ENCODE results near the gene MXD3. TPM values are rescaled to one million over a fixed set of nuclear protein-coding genes. Genes with fewer than 3 reads are reported as not detected.

Gene MXD3
- polyA plus RNA-seq, 2 of the 4 experiments (the other 2 are of a cell fraction), result 5.3 to 16.9 TPM

DNA sequence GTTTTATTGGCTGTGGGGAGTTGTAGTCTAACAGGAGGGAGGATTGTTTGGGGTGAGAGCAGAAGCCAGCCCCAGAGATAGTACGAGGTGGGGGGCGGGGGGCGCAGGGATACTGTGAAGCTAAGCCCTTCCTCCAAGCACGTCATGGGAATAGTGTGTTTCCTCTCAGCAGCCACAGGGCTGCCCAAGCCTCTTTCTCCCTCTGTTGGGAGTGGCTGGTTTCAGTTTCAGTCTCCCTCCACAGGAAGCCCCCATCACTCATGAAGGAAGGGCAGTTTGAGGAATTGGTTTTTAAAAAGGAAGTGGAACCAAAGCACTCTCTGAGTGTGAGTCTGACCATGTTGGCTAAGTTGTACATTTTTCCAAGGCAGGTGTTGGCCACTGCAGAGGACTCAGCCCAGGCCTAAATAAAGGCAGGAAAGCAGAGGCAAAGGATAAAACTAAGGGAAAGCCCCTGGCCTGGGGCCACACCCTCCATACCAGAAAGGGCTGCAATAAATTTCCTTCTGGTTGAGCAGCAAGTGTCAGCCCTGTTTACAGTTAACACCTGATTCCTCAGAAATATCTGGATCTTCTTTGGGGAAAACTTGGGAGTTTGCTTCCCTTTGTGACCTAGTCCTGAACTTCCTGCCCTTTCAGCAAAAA, 11.3 kb downstream of the MXD3 start:
- ATAC-seq (peak; percentile 23 to 28; a peak in 3 of 6 replicates), DNase-seq (ENCODE audit: low read depth in 1 of 2, low spot score in 1 of 2) (no peak), FAIRE-seq (no peak)
- WGBS (ENCODE audit: missing lambda C conversion rate), result 69% methylated on average over 4 of the region's 4 CpGs
- ChIA-PET CTCF (interaction anchor here (1.5 to 4.6 kb wide), 4 partner anchors 9 to 187 kb away, joined by 6 to 28 read pairs (median 19); no protein-coding TSS in a partner anchor), POLR2A (no interaction called here)
- Histone ChIP-seq H3K4me3 (no peak overlapping the region), H3K9me3 (no peaks in the 10 kb centered on the region), H3K4me1 (peaks cover 34% of the 10 kb centered on the region), H3K27ac (no peak overlapping the region), H3K4me2 (no peak overlapping the region)
- no peak for TF ChIP-seq HES2 (IDR thresholded peaks at IDR 0.05)
- TF ChIP-seq MAFK (IDR thresholded peaks at IDR 0.05; ENCODE audit: partially characterized antibody), result peak; percentile 16

GRCh38 chr5:177299697-177300096, 12.0 kb downstream of the MXD3 start:
- Histone ChIP-seq H3K9me3 (no peaks in the 10 kb centered on the region), H3K4me2 (no peak overlapping the region), H3K4me1 (peaks cover 28% of the 10 kb centered on the region), H3K4me3 (no peak overlapping the region), H3K27ac (no peak overlapping the region)
- no peak for FAIRE-seq
- ChIA-PET CTCF (interaction anchor here (1.0 to 3.5 kb wide), 5 partner anchors 8 to 202 kb away, joined by 3 to 28 read pairs (median 5); no protein-coding TSS in a partner anchor), POLR2A (no interaction called here)
- no peak for DNase-seq (ENCODE audit: low read depth in 1 of 2, low spot score in 1 of 2)
- no peak for TF ChIP-seq HDAC2 (IDR thresholded peaks at IDR 0.05)
- no peak for TF ChIP-seq MYC (IDR thresholded peaks at IDR 0.05; ENCODE audit: borderline replicate concordance, low read length)
- TF ChIP-seq ZSCAN20 (CRISPR knock-in tag; IDR thresholded peaks at IDR 0.05), result no peak
- TF ChIP-seq EP300 (IDR thresholded peaks at IDR 0.05), result no peak
- TF ChIP-seq POLR2AphosphoS2 (conservative IDR thresholded peaks at IDR 0.05; ENCODE audit: low read length), result no peak
- no peak for TF ChIP-seq SMC3 (IDR thresholded peaks at IDR 0.05)
- no peak for TF ChIP-seq ELK1 (IDR thresholded peaks at IDR 0.05; ENCODE audit: low read depth, low read length)
- TF ChIP-seq ZC3H11A (IDR thresholded peaks at IDR 0.05), result no peak
- TF ChIP-seq CEBPB (IDR thresholded peaks at IDR 0.05), result no peak
- no peak for TF ChIP-seq ZFP36 (IDR thresholded peaks at IDR 0.05; ENCODE audit: borderline replicate concordance, partially characterized antibody)
- no peak for TF ChIP-seq NPAS2 (CRISPR knock-in tag; IDR thresholded peaks at IDR 0.05; ENCODE audit: borderline replicate concordance)
- TF ChIP-seq ESRRA (IDR thresholded peaks at IDR 0.05; ENCODE audit: borderline replicate concordance, low read length), result no peak
- no peak for ATAC-seq
- WGBS (ENCODE audit: missing lambda C conversion rate), result 89% methylated on average over 9 of the region's 9 CpGs

DNA sequence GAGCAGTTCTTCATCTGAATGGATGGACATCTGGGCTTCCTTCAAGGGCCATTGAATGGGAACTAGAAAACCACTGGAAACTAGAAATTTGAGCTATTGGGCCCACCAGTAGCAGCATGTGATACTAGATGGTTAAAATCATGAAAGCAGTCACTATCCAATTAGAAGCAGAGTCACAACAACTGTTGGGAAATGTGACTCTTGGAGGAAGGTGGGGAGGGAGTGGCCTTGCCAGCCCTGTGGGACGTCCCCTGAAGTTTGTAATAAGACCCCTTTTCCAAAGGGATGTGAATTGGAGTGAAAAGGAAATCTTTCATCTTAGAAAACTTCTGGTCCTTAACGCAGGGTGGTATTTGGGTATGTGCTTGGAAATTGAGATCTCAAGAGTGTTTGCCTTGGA, 13.8 kb downstream of the MXD3 start:
- FAIRE-seq, result no peak
- ChIA-PET POLR2A (no interaction called here), CTCF (interaction anchor here (0.8 to 3.5 kb wide), 3 partner anchors 12 to 184 kb away, joined by 3 to 28 read pairs (median 5); no protein-coding TSS in a partner anchor)
- no peak overlapping the region for H3K4me2 ChIP-seq
- peaks cover 27% of the 10 kb centered on the region for H3K4me1 ChIP-seq
- TF ChIP-seq HES2 (IDR thresholded peaks at IDR 0.05), result no peak
- no peak for TF ChIP-seq E2F6 (IDR thresholded peaks at IDR 0.05; ENCODE audit: borderline replicate concordance, low read depth)
- TF ChIP-seq ZSCAN20 (CRISPR knock-in tag; IDR thresholded peaks at IDR 0.05), result no peak
- TF ChIP-seq TFCP2L1 (CRISPR knock-in tag; IDR thresholded peaks at IDR 0.05), result no peak
- TF ChIP-seq EP300 (IDR thresholded peaks at IDR 0.05), result no peak
- TF ChIP-seq NFE2L2 (conservative IDR thresholded peaks at IDR 0.05; ENCODE audit: low read length), result no peak
- no peak for TF ChIP-seq EHMT2 (IDR thresholded peaks at IDR 0.05; ENCODE audit: low read depth)
- no peak for TF ChIP-seq HOXB13 (CRISPR knock-in tag; IDR thresholded peaks at IDR 0.05; ENCODE audit: low read depth)
- TF ChIP-seq FOSB (CRISPR knock-in tag; IDR thresholded peaks at IDR 0.05), result no peak
- no peak for TF ChIP-seq SMC3 (IDR thresholded peaks at IDR 0.05)
- TF ChIP-seq GATA3 (IDR thresholded peaks at IDR 0.05; ENCODE audit: borderline replicate concordance), result no peak
- no peak for TF ChIP-seq MAX (IDR thresholded peaks at IDR 0.05)
- no peak for TF ChIP-seq POLR2A (IDR thresholded peaks at IDR 0.05; ENCODE audit: low read length)
- no peak for TF ChIP-seq CHD2 (IDR thresholded peaks at IDR 0.05; ENCODE audit: low read length, partially characterized antibody)
- no peak for TF ChIP-seq KDM1A (IDR thresholded peaks at IDR 0.05; ENCODE audit: low read depth)
- TF ChIP-seq NPAS2 (CRISPR knock-in tag; IDR thresholded peaks at IDR 0.05; ENCODE audit: borderline replicate concordance), result no peak
- TF ChIP-seq EHF (CRISPR knock-in tag; IDR thresholded peaks at IDR 0.05), result no peak
- TF ChIP-seq CEBPB (IDR thresholded peaks at IDR 0.05), result no peak
- no peak for TF ChIP-seq JUN (IDR thresholded peaks at IDR 0.05)
- no peak for TF ChIP-seq RCOR1 (IDR thresholded peaks at IDR 0.05; ENCODE audit: low read depth, low read length)
- no peak for DNase-seq (ENCODE audit: low read depth in 1 of 2, low spot score in 1 of 2)
- ATAC-seq, result no peak
- WGBS (ENCODE audit: missing lambda C conversion rate), result 88% methylated on average over 2 of the region's 2 CpGs
- H3K9me3 ChIP-seq, result no peaks in the 10 kb centered on the region
- no peak overlapping the region for H3K27ac ChIP-seq
- H3K4me3 ChIP-seq, result no peak overlapping the region

Measured in A549 (cell line).